OCI-M2 (cell line): ENCODE measurements around the gene PCDHB12.
"Not testable (repeated sequence)": the region's sequence is repeated elsewhere in the genome, so short reads cannot be mapped to it uniquely, and the experiment has no call there.

Source experiments
- DNase-seq: peaks from one replicate; lab custom pipeline; 2025; ENCODE audit not compliant: unreplicated experiment; lab: John Stamatoyannopoulos, UW

The PCDHB12 gene

GRCh38 chr5:141201646-141202045, 6.9 kb upstream of the PCDHB12 start:
- DNase-seq = not testable (repeated sequence)

GRCh38 chr5:141210281-141210680, 1.8 kb downstream of the PCDHB12 start:
- not testable (repeated sequence) for DNase-seq

- DNase-seq = not testable (repeated sequence)
Observed at GRCh38 chr5:141210849-141211248, 2.3 kb downstream of the PCDHB12 start.

- not testable (repeated sequence) for DNase-seq
Observed at GRCh38 chr5:141213656-141214339, 5.3 kb downstream of the PCDHB12 start, which contains the start of gene PCDHB13. PCDHB13 (plus strand) TSS chr5:141213919; CDS start chr5:141214124, 205 bp downstream.

GRCh38 chr5:141214583-141214982, 6.1 kb downstream of the PCDHB12 start:
- not testable (repeated sequence) for DNase-seq

GRCh38 chr5:141215504-141215903, 7.0 kb downstream of the PCDHB12 start:
- not testable (repeated sequence) for DNase-seq

- not testable (repeated sequence) for DNase-seq
Observed at GRCh38 chr5:141216035-141216434, 7.5 kb downstream of the PCDHB12 start.

- DNase-seq = no peak
Observed at GRCh38 chr5:141223112-141223783, 14.7 kb downstream of the PCDHB12 start, which contains the start of gene PCDHB14. PCDHB14 (plus strand) TSS chr5:141223343; CDS start chr5:141223506, 163 bp downstream.

- DNase-seq = not testable (repeated sequence)
Observed at GRCh38 chr5:141224844-141225243, 16.3 kb downstream of the PCDHB12 start.

GRCh38 chr5:141225421-141225820, 16.9 kb downstream of the PCDHB12 start:
- not testable (repeated sequence) for DNase-seq

- no peak for DNase-seq
Observed at GRCh38 chr5:141234109-141234667, 25.7 kb downstream of the PCDHB12 start.

- not testable (repeated sequence) for DNase-seq
Observed at GRCh38 chr5:141235922-141236321, 27.4 kb downstream of the PCDHB12 start.

GRCh38 chr5:141236516-141237313, 28.2 kb downstream of the PCDHB12 start:
- no peak for DNase-seq

GRCh38 chr5:141241496-141241895, 33.0 kb downstream of the PCDHB12 start:
- DNase-seq = no peak

- DNase-seq = no peak
Observed at GRCh38 chr5:141245250-141245717, 36.8 kb downstream of the PCDHB12 start, which contains the start of gene PCDHB15. PCDHB15 (plus strand) TSS chr5:141245395; CDS start chr5:141245579, 184 bp downstream.

- not testable (repeated sequence) for DNase-seq
Observed at GRCh38 chr5:141246971-141247370, 38.5 kb downstream of the PCDHB12 start.

- not testable (repeated sequence) for DNase-seq
Observed at GRCh38 chr5:141247434-141247833, 38.9 kb downstream of the PCDHB12 start.

GRCh38 chr5:141250576-141250975, 42.1 kb downstream of the PCDHB12 start:
- DNase-seq = no peak

- no peak for DNase-seq
Observed at GRCh38 chr5:141258464-141258863, 49.9 kb downstream of the PCDHB12 start.

- no peak for DNase-seq
Observed at GRCh38 chr5:141258948-141259347, 50.4 kb downstream of the PCDHB12 start.
